Heart right ventricle (tissue), 16 donors: ENCODE measurements around the gene RUFY3. TPM values are rescaled to one million over a fixed set of nuclear protein-coding genes. Genes with fewer than 3 reads are reported as not detected.

Experiments
- ATAC-seq, 8 donors: fragments of 200-7000 bp; cut with Tn5 transposase; one replicate each; pipeline ENCODE4 v1.9.1; 2020; ENCODE audit warnings: mild to moderate bottlenecking in 8 of 8, moderate library complexity in 8 of 8, moderate number of reproducible peaks in 1 of 8
- DNase-seq, 2 donors: peaks; one replicate each; pipeline ENCODE4 v3.0.0-alpha.2; 2020
- H3K27ac ChIP-seq, 10 donors: fragments of 200-600 bp; sonication (generic) in 2 of 10; one replicate each; pipeline versions ENCODE4 v1.5.0 to v1.8.0; 2020 to 2022; ENCODE audit warnings: mild to moderate bottlenecking in 3 of 10
- H3K27me3 ChIP-seq, 7 donors: fragments of 200-600 bp; one replicate each; pipeline ENCODE4 v1.8.0; 2021 to 2022; ENCODE audit warnings: mild to moderate bottlenecking in 2 of 7
- H3K36me3 ChIP-seq, 9 donors: fragments of 200-600 bp; sonication (generic) in 1 of 9; one replicate each; pipeline versions ENCODE4 v1.5.0 to v1.8.0; 2020 to 2022; ENCODE audit warnings: mild to moderate bottlenecking in 2 of 9
- H3K4me1 ChIP-seq, 9 donors: fragments of 200-600 bp; sonication (generic) in 1 of 9; one replicate each; pipeline versions ENCODE4 v1.5.0 to v1.8.0; 2020 to 2022; ENCODE audit warnings: mild to moderate bottlenecking in 4 of 9
- H3K4me3 ChIP-seq, 10 donors: fragments of 200-600 bp; sonication (generic) in 2 of 10; one replicate each; pipeline versions ENCODE4 v1.5.0 to v1.8.0; 2020 to 2022; ENCODE audit warnings: mild to moderate bottlenecking in 7 of 10, moderate library complexity in 2 of 10
- H3K9me3 ChIP-seq, 11 donors: fragments of 200-600 bp in 10 of 11; sonication (generic) in 2 of 11; one replicate each; pipeline versions ENCODE4 v1.5.0 to v1.8.0; 2013 to 2022; ENCODE audit warnings: mild to moderate bottlenecking in 2 of 11, control low read depth in 1 of 11, moderate library complexity in 1 of 11
- WGBS, 2 donors: extraction: QIAGEN DNeasy Blood & Tissue Kit; methylation state at CpG; one replicate each; pipeline ENCODE4 v1.1.7; 2013; ENCODE audit warnings: inconsistent platforms in 1 of 2; 5-methylcytosine and 5-hydroxymethylcytosine counted together
- intact Hi-C, 10 donors: fragments of 100-400 bp; cut with DNase I; formaldehyde crosslinking; loops; one replicate each; pipeline versions ENCODE4 v1.11.1 to v1.14.2; 2022
- polyA plus RNA-seq, 2 donors: library from polyadenylated mRNA; stranded (reverse); fragments of 200-250 nt; gene quantifications; one replicate each; pipeline ENCODE4 v1.2.3, GENCODE V29; 2013
- total RNA-seq, 10 donors: library from RNA; stranded (reverse); fragmentation: NEBNext Ultra II Directional in 3 of 10; extraction: Animal tissue kit (Norgen Biotek cat#: 25700) in 3 of 10; gene quantifications; one replicate each; pipeline versions ENCODE4 v1.2.1 to v1.2.4, GENCODE V29; 2021 to 2023
- TF ChIP-seq, protein P1 (sequence below), 9 donors: fragments of 200-600 bp; sonication (generic) in 2 of 9; IDR thresholded peaks; one replicate each; pipeline versions ENCODE4 v1.5.0 to v1.8.0; 2021 to 2022; ENCODE audit warnings: antibody characterized with exemption in 9 of 9, mild to moderate bottlenecking in 5 of 9, moderate library complexity in 1 of 9
- donor health status: Arrhythmogenic right ventricular cardiomyopathy.
- donor health status: ischemic (EF 13 %, LVEDD 7.1; RV severe dilation, severe dysfunction).
- donor health status: healthy with polysubstance abuse.
- donor health status: DM: no; HTN: yes; CAD: no.
- donor health status: DM: no; HTN: no; CAD: no.
- donor health status: ischemic (EF 25% LVEDD 6.9; RV normal size, moderate dysfunction).
- donor health status: ischemic (EF 25% LVEDD 5.7; RV mildly dilated, moderate dysfunction).
- donor health status: healthy.
- donor health status: DM: yes; HTN: yes; CAD: no.
- donor health status: Ischemic cardiomyopathy.
- donor health status: ischemic (EF 35%, LVEDD 5.7; RV mildly dilated, moderate dysfunction).
- donor health status: nonischemic (EF 11% LVEDD 7.7; RV severe dilation, severe dysfunction).
- donor health status: DM: yes; HTN: yes; CAD: no.
- donor health status: PGD.
- donor health status: ischemic (EF 29% LVEDD 5.4; RV normal size, mild dysfunction).
- donor health status: nonischemic (EF 23%, LVEDD 6.1; RV moderate dilation, normal function).

RUFY3 gene
- total and polyA plus RNA-seq, 12 donors: 13.2 to 28.7 (median 21.7) TPM

DNA sequence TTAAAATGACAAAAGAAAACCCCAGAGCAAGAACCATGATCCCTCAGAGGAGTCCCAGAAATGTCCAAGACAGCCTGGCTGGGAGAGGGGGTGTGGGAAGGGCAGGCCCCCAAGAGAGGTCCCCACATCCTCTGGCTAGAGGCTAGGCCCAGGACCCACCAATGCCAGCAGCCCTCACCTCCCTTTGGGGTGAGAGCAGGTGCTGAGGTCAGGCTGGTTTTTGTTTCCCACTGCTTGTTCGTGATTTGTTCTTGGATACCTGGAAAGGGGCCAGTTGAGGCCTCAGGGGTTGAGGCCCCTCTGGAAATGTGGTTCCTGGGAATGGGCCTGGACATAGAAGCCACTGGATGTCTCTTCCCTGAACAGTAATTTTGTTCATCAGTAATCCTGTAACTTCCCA is 120.2 kb downstream of the RUFY3 start:
- Histone ChIP-seq H3K27me3 (no peaks in the 10 kb centered on the region), H3K4me1 (peaks cover 3 to 18% (median 14%) of the 10 kb centered on the region in 9 donors), H3K36me3 (no peaks in the 10 kb centered on the region), H3K9me3 (no peaks in the 10 kb centered on the region), H3K27ac (peak overlapping the region in 2 of 10 donors; percentile 7 to 45), H3K4me3 (no peak overlapping the region)
- ATAC-seq (no peak), DNase-seq (no peak)
- intact Hi-C loops: loop anchor here in 5 of 10 donors (2.0 to 10.0 kb wide), 5 partner anchors 55 to 153 kb away; partner anchors contain the start of genes DCK (in 4 of the 5) and MOB1B (in 3 of the 5)
- TF ChIP-seq, protein P1, sequence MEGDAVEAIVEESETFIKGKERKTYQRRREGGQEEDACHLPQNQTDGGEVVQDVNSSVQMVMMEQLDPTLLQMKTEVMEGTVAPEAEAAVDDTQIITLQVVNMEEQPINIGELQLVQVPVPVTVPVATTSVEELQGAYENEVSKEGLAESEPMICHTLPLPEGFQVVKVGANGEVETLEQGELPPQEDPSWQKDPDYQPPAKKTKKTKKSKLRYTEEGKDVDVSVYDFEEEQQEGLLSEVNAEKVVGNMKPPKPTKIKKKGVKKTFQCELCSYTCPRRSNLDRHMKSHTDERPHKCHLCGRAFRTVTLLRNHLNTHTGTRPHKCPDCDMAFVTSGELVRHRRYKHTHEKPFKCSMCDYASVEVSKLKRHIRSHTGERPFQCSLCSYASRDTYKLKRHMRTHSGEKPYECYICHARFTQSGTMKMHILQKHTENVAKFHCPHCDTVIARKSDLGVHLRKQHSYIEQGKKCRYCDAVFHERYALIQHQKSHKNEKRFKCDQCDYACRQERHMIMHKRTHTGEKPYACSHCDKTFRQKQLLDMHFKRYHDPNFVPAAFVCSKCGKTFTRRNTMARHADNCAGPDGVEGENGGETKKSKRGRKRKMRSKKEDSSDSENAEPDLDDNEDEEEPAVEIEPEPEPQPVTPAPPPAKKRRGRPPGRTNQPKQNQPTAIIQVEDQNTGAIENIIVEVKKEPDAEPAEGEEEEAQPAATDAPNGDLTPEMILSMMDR (IDR thresholded peaks at IDR 0.05): no peak
- WGBS, 2 donors: 17 to 32% methylated on average over 1 of the region's 1 CpG

- TF ChIP-seq, protein P1 (IDR thresholded peaks at IDR 0.05): no peak
- Histone ChIP-seq H3K27me3 (no peaks in the 10 kb centered on the region), H3K4me1 (peaks cover 0 to 9% (median 6%) of the 10 kb centered on the region in 9 donors), H3K27ac (no peak overlapping the region), H3K9me3 (no peaks in the 10 kb centered on the region), H3K36me3 (no peaks in the 10 kb centered on the region), H3K4me3 (no peak overlapping the region)
- ATAC-seq (no peak), DNase-seq (no peak)
- intact Hi-C loops: loop anchor here in 5 of 10 donors (5.0 to 10.0 kb wide), 4 partner anchors 54 to 152 kb away; partner anchors contain the start of genes DCK (in 4 of the 5) and MOB1B (in 2 of the 5)
- WGBS, 2 donors: 92 to 95% methylated on average over 6 of the region's 6 CpGs
Measured at GRCh38 chr4:70842761-70843435, 121.1 kb downstream of the RUFY3 start.

GRCh38 chr4:70844180-70844579 is 122.4 kb downstream of the RUFY3 start:
- H3K4me3 ChIP-seq: no peak overlapping the region
- ATAC-seq: no peak
- no peaks in the 10 kb centered on the region for H3K27me3 ChIP-seq
- WGBS, 2 donors: 80 to 92% methylated on average over 9 of the region's 9 CpGs
- intact Hi-C loops: loop anchor here in 5 of 10 donors (5.0 to 10.0 kb wide), 4 partner anchors 53 to 151 kb away; partner anchors contain the start of genes DCK (in 4 of the 5) and MOB1B (in 2 of the 5)
- no peaks in the 10 kb centered on the region for H3K36me3 ChIP-seq
- TF ChIP-seq, protein P1 (IDR thresholded peaks at IDR 0.05): no peak
- H3K27ac ChIP-seq: no peak overlapping the region
- no peaks in the 10 kb centered on the region for H3K9me3 ChIP-seq
- DNase-seq: no peak
- peaks cover 0 to 1% (median 0%) of the 10 kb centered on the region in 9 donors for H3K4me1 ChIP-seq

DNA sequence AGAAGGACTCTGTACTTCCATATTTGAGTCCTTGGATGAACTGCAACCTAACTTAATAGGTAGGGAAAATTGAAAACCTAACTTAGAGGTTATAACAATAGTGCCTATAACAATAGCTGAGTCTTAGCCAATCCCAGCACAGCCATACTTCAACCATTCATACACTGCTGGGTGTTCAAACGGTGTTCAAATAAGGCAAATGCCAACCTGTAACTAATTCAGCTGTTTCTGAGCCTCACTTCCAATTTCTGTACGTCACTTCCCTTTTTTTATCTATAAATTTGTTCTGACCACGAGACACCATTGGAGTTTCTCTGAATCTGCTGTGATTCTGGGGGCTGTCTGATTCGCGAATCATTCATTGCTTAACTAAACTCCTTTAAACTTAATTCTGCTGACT is 127.5 kb downstream of the RUFY3 start:
- H3K27ac ChIP-seq: no peak overlapping the region
- DNase-seq: no peak
- TF ChIP-seq, protein P1 (IDR thresholded peaks at IDR 0.05): no peak
- no peak overlapping the region for H3K4me3 ChIP-seq
- H3K27me3 ChIP-seq: no peaks in the 10 kb centered on the region
- no peaks in the 10 kb centered on the region for H3K9me3 ChIP-seq
- H3K4me1 ChIP-seq: peaks cover 0 to 10% (median 0%) of the 10 kb centered on the region in 9 donors
- no peak for ATAC-seq
- H3K36me3 ChIP-seq: no peaks in the 10 kb centered on the region
- intact Hi-C loops: loop anchor here in 1 of 10 donors (10.0 kb wide), 1 partner anchor 146 kb away; the partner anchor contains the start of gene DCK
- WGBS, 2 donors: 88% methylated on average over 5 of the region's 5 CpGs
